Skeletal muscle satellite cell (primary cell): ENCODE data around the gene MYPN.

Source experiments
- H3K27me3 ChIP-seq: 2 replicates; pipeline ENCODE4 v1.7.0; 2013; ENCODE audit warnings: low read length; ENCODE audit not compliant: control insufficient read depth, insufficient read depth
- H3K36me3 ChIP-seq: 2 replicates; pipeline ENCODE4 v1.7.0; 2013; ENCODE audit warnings: mild to moderate bottlenecking, control low read depth, low read length; ENCODE audit not compliant: insufficient read depth
- H3K4me1 ChIP-seq: 2 replicates; pipeline ENCODE4 v1.7.0; 2013; ENCODE audit warnings: low read length; ENCODE audit not compliant: control insufficient read depth, insufficient read depth
- H3K4me2 ChIP-seq: 2 replicates; pipeline ENCODE4 v1.7.0; 2013; ENCODE audit warnings: mild to moderate bottlenecking, low read length
- H3K4me3 ChIP-seq: 2 replicates; pipeline ENCODE4 v1.7.0; 2013; ENCODE audit warnings: low read length
- H3K9ac ChIP-seq: 2 replicates; pipeline ENCODE4 v1.7.0; 2013; ENCODE audit warnings: mild to moderate bottlenecking, low read depth, low read length, moderate library complexity
- H3K9me3 ChIP-seq: replicated peaks from 2 replicates; pipeline ENCODE4 v1.7.0; 2013; ENCODE audit warnings: mild to moderate bottlenecking, control low read depth, low read length

MYPN gene

GRCh38 chr10:68111584-68111983 lies 2.3 kb downstream of the MYPN start:
- Histone ChIP-seq H3K27me3 (no peaks in the 10 kb centered on the region), H3K36me3 (peaks cover 82% of the 10 kb centered on the region), H3K9me3 (no peaks in the 10 kb centered on the region), H3K4me2 (peak overlapping the region; percentile 12), H3K4me1 (peaks cover 25% of the 10 kb centered on the region), H3K9ac (no peak overlapping the region), H3K4me3 (no peak overlapping the region)

GRCh38 chr10:68112837-68113236 lies 3.5 kb downstream of the MYPN start:
- H3K9me3 ChIP-seq, result no peaks in the 10 kb centered on the region
- peaks cover 25% of the 10 kb centered on the region for H3K4me1 ChIP-seq
- H3K9ac ChIP-seq, result no peak overlapping the region
- peaks cover 82% of the 10 kb centered on the region for H3K36me3 ChIP-seq
- H3K4me2 ChIP-seq, result no peak overlapping the region
- no peak overlapping the region for H3K4me3 ChIP-seq
- H3K27me3 ChIP-seq, result no peaks in the 10 kb centered on the region

- no peak overlapping the region for H3K9ac ChIP-seq
- no peaks in the 10 kb centered on the region for H3K27me3 ChIP-seq
- H3K4me2 ChIP-seq, result no peak overlapping the region
- peaks cover 49% of the 10 kb centered on the region for H3K36me3 ChIP-seq
- no peaks in the 10 kb centered on the region for H3K9me3 ChIP-seq
- H3K4me1 ChIP-seq, result peaks cover 16% of the 10 kb centered on the region
- H3K4me3 ChIP-seq, result no peak overlapping the region
Measured at GRCh38 chr10:68118657-68119056, 9.4 kb downstream of the MYPN start.

GRCh38 chr10:68121020-68121743 lies 11.9 kb downstream of the MYPN start:
- no peaks in the 10 kb centered on the region for H3K9me3 ChIP-seq
- peak overlapping the region; percentile 43 for H3K4me2 ChIP-seq
- H3K9ac ChIP-seq, result peak overlapping the region; percentile 55
- H3K36me3 ChIP-seq, result peaks cover 46% of the 10 kb centered on the region
- H3K4me3 ChIP-seq, result no peak overlapping the region
- H3K4me1 ChIP-seq, result peaks cover 26% of the 10 kb centered on the region
- no peaks in the 10 kb centered on the region for H3K27me3 ChIP-seq

- H3K4me1 ChIP-seq, result peaks cover 26% of the 10 kb centered on the region
- no peaks in the 10 kb centered on the region for H3K27me3 ChIP-seq
- H3K4me3 ChIP-seq, result no peak overlapping the region
- H3K9me3 ChIP-seq, result no peaks in the 10 kb centered on the region
- peaks cover 49% of the 10 kb centered on the region for H3K36me3 ChIP-seq
- peak overlapping the region; percentile 43 for H3K4me2 ChIP-seq
- peak overlapping the region; percentile 55 for H3K9ac ChIP-seq
Measured at GRCh38 chr10:68121852-68122251, 12.6 kb downstream of the MYPN start.

GRCh38 chr10:68124718-68125117 lies 15.4 kb downstream of the MYPN start:
- H3K4me1 ChIP-seq, result peaks cover 44% of the 10 kb centered on the region
- peaks cover 51% of the 10 kb centered on the region for H3K36me3 ChIP-seq
- no peak overlapping the region for H3K4me3 ChIP-seq
- no peak overlapping the region for H3K9ac ChIP-seq
- no peak overlapping the region for H3K4me2 ChIP-seq
- no peaks in the 10 kb centered on the region for H3K27me3 ChIP-seq
- no peaks in the 10 kb centered on the region for H3K9me3 ChIP-seq

- H3K9me3 ChIP-seq, result no peaks in the 10 kb centered on the region
- peaks cover 51% of the 10 kb centered on the region for H3K36me3 ChIP-seq
- H3K4me3 ChIP-seq, result no peak overlapping the region
- H3K4me1 ChIP-seq, result peaks cover 42% of the 10 kb centered on the region
- no peak overlapping the region for H3K4me2 ChIP-seq
- H3K9ac ChIP-seq, result no peak overlapping the region
- no peaks in the 10 kb centered on the region for H3K27me3 ChIP-seq
Measured at GRCh38 chr10:68125772-68126171, 16.5 kb downstream of the MYPN start.

GRCh38 chr10:68128015-68128414 lies 18.7 kb downstream of the MYPN start:
- Histone ChIP-seq H3K9ac (no peak overlapping the region), H3K4me1 (peaks cover 39% of the 10 kb centered on the region), H3K27me3 (no peaks in the 10 kb centered on the region), H3K9me3 (no peaks in the 10 kb centered on the region), H3K4me2 (no peak overlapping the region), H3K4me3 (no peak overlapping the region), H3K36me3 (peaks cover 43% of the 10 kb centered on the region)

- peaks cover 68% of the 10 kb centered on the region for H3K4me1 ChIP-seq
- no peak overlapping the region for H3K4me3 ChIP-seq
- H3K4me2 ChIP-seq, result no peak overlapping the region
- no peaks in the 10 kb centered on the region for H3K27me3 ChIP-seq
- H3K36me3 ChIP-seq, result peaks cover 24% of the 10 kb centered on the region
- H3K9me3 ChIP-seq, result no peaks in the 10 kb centered on the region
- no peak overlapping the region for H3K9ac ChIP-seq
Measured at GRCh38 chr10:68132391-68132790, 23.1 kb downstream of the MYPN start.

- peaks cover 71% of the 10 kb centered on the region for H3K4me1 ChIP-seq
- H3K9ac ChIP-seq, result peak overlapping the region; percentile 59
- no peaks in the 10 kb centered on the region for H3K9me3 ChIP-seq
- peaks cover 18% of the 10 kb centered on the region for H3K36me3 ChIP-seq
- no peaks in the 10 kb centered on the region for H3K27me3 ChIP-seq
- H3K4me2 ChIP-seq, result peak overlapping the region; percentile 9
- H3K4me3 ChIP-seq, result no peak overlapping the region
Measured at GRCh38 chr10:68133523-68133922, 24.2 kb downstream of the MYPN start.

- H3K9ac ChIP-seq, result peak overlapping the region; percentile 76
- H3K4me1 ChIP-seq, result peaks cover 77% of the 10 kb centered on the region
- H3K27me3 ChIP-seq, result no peaks in the 10 kb centered on the region
- H3K9me3 ChIP-seq, result no peaks in the 10 kb centered on the region
- peak overlapping the region; percentile 46 for H3K4me2 ChIP-seq
- H3K4me3 ChIP-seq, result peak overlapping the region; percentile 16
- H3K36me3 ChIP-seq, result peaks cover 20% of the 10 kb centered on the region
Measured at GRCh38 chr10:68135362-68135761, 26.1 kb downstream of the MYPN start.
